Measurements from ENCODE around the gene MAST4. TPM values are rescaled to one million over a fixed set of nuclear protein-coding genes. Genes with fewer than 3 reads are reported as not detected.

MAST4 gene
- total and polyA plus RNA-seq, 2 of the 8 experiments (the other 6 are each of a cell fraction or from before 2014, with no cell fraction given), result 1.5 to 2.6 TPM

DNA sequence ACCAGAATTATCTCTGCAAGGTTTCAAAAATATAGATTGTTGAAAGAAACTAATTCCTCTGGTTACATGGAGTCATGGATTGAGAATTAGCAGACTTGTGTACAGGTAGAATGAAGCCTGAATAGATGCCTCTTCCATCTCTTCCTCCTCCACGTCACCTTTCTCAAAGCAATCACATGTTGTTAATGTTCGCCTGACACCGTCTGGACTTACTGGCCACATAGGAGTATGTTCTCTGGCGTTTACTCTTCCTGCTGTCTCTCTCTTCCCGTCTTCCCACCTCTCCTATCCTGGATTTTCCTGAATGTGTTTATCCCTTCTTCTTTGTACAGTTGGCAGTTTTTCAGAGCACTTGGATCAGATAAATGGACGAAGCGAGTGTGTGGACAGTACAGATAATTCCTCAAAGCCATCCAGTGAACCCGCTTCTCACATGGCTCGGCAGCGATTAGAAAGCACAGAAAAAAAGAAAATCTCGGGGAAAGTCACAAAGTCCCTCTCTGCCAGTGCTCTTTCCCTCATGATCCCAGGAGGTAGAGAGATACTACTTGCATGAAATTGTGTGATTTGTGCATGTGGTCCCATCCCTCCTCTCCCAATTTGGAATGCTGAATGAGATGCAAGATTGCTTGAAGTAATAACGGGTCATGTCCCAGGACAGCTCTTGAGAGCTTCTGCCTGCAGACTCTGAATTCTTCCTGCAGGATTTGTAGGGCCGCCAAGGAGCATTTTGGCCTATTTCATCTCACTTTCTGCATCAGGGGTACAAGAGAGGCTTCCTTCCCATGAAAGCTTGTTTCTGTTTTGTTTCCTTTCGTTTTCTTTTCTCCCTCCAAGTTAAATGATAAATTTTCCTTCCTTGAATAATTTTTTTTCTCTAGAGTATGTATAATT lies 553.1 kb downstream of the MAST4 start (continued):
- TF ChIP-seq RAD21 (IDR thresholded peaks at IDR 0.05 in 1 of 2, conservative IDR thresholded peaks at IDR 0.05 in 1 of 2; ENCODE audit: low read depth in 2 of 2, low read length in 2 of 2) (no peak), FOSL1 (IDR thresholded peaks at IDR 0.05; ENCODE audit: insufficient read depth, low read depth, low read length) (no peak), CEBPB (IDR thresholded peaks at IDR 0.05; ENCODE audit: low read depth, low read length) (no peak), CHD1 (IDR thresholded peaks at IDR 0.05; ENCODE audit: low read depth, low read length) (no peak)

Data from H1 (cell line).